ENCODE measurements around the gene RASGRP3. TPM values are rescaled to one million over a fixed set of nuclear protein-coding genes. Genes with fewer than 3 reads are reported as not detected.

RASGRP3 gene
- total and polyA plus RNA-seq, 2 donors (not counting 3 experiments of a cell fraction or from before 2014, with no cell fraction given): 16.0 to 39.6 TPM

- Histone ChIP-seq H3K4me1 (ENCODE audit: control insufficient read depth, extremely low read depth, insufficient read depth, low read length) (peaks cover 11% of the 10 kb centered on the region), H3K36me3 (ENCODE audit: control insufficient read depth in 2 of 2, extremely low read depth in 1 of 2, insufficient read depth in 2 of 2, low read length in 2 of 2) (no peaks in the 10 kb centered on the region), H3K27me3 (ENCODE audit: control insufficient read depth in 2 of 2, insufficient read depth in 2 of 2, low read length in 2 of 2) (peaks cover 5 to 17% of the 10 kb centered on the region in 2 experiments), H3K9me1 (replicated peaks; ENCODE audit: control insufficient read depth, extremely low read depth, insufficient read depth, low read length) (no peaks in the 10 kb centered on the region), H3K9me3 (replicated peaks; ENCODE audit: control insufficient read depth, insufficient read depth, low read length) (no peaks in the 10 kb centered on the region), H3K9ac (replicated peaks; ENCODE audit: extremely low read depth, insufficient read depth, low read length) (no peak overlapping the region), H3K79me2 (ENCODE audit: control insufficient read depth, insufficient read depth, low read length) (no peaks in the 10 kb centered on the region), H2AFZ (ENCODE audit: low read depth, low read length) (no peak overlapping the region), H3K4me3 (replicated peaks in 1 of 3; ENCODE audit: insufficient read depth in 1 of 3, low read depth in 1 of 3, low read length in 3 of 3) (no peak overlapping the region), H4K20me1 (replicated peaks; ENCODE audit: control insufficient read depth, extremely low read depth, insufficient read depth, low read length) (no peaks in the 10 kb centered on the region), H3K27ac (ENCODE audit: insufficient read depth, low read depth, low read length) (no peak overlapping the region), H3K4me2 (ENCODE audit: insufficient read depth, low read length) (no peak overlapping the region)
- FAIRE-seq (no peak), DNase-seq (ENCODE audit: low read depth, low spot score) (no peak)
- BruUV-seq (replicated peaks): no TSS peak
- TF ChIP-seq JUN (IDR thresholded peaks at IDR 0.05; ENCODE audit: borderline replicate concordance, insufficient read depth, insufficient read length, low read depth) (no peak), FOS (IDR thresholded peaks at IDR 0.05; ENCODE audit: borderline replicate concordance, insufficient read depth, low read length) (no peak), POLR2AphosphoS5 (IDR thresholded peaks at IDR 0.05; ENCODE audit: insufficient read depth, low read depth, low read length) (no peak), CTCF (IDR thresholded peaks at IDR 0.05; ENCODE audit: extremely low read depth in 1 of 2, insufficient read depth in 1 of 2, low read depth in 1 of 2, low read length in 2 of 2) (no peak), MAX (IDR thresholded peaks at IDR 0.05; ENCODE audit: insufficient read depth, insufficient read length) (no peak), GATA2 (IDR thresholded peaks at IDR 0.05; ENCODE audit: insufficient read depth, insufficient read length, low read depth, low read length) (no peak), POLR2A (IDR thresholded peaks at IDR 0.05; ENCODE audit: low read depth, low read length) (no peak), MYC (IDR thresholded peaks at IDR 0.05; ENCODE audit: low read depth, low read length) (no peak), EZH2 (IDR thresholded peaks at IDR 0.05; ENCODE audit: borderline replicate concordance, low read depth, low read length, severe bottlenecking) (no peak)
- dilution Hi-C loops (cut with MboI; ENCODE audit: extremely low pct_ligation_motif_present, low sequenced_read_pairs): no loop called here
- ChIA-PET POLR2A (no interaction called here), CTCF (no interaction called here)
- intact Hi-C loops (cut with micrococcal nuclease): no loop called here
Measured at GRCh38 chr2:33502025-33502424, 25.6 kb downstream of the RASGRP3 start.

Measured in endothelial cell of umbilical vein (primary cell).